ENCODE data around the gene SPRR4. TPM values are rescaled to one million over a fixed set of nuclear protein-coding genes. Genes with fewer than 3 reads are reported as not detected.

Gene SPRR4
- total and polyA plus RNA-seq, 10 of the 15 experiments (the other 5 are each of a cell fraction or from before 2014, with no cell fraction given), result not detected

- TF ChIP-seq ESRRA (IDR thresholded peaks at IDR 0.05; ENCODE audit: low read length), result no peak
- TF ChIP-seq GABPA (IDR thresholded peaks at IDR 0.05; ENCODE audit: low read depth), result no peak
- TF ChIP-seq MEF2B (IDR thresholded peaks at IDR 0.05; ENCODE audit: partially characterized antibody, poor library complexity, severe bottlenecking), result no peak
- no peak for TF ChIP-seq SUPT20H (IDR thresholded peaks at IDR 0.05; ENCODE audit: borderline replicate concordance, control insufficient read depth, low read depth, low read length)
- no peak for TF ChIP-seq DPF2 (IDR thresholded peaks at IDR 0.05)
- no peak within 1 kb of the TSS for H3K4me3 ChIP-seq
- SMC1A ChIA-PET (ENCODE audit: uncharacterized antibody, unreplicated experiment), result interaction anchor here (1.2 kb wide), 1 partner anchor 14 kb away, joined by 4 read pairs; no protein-coding TSS in a partner anchor
- in situ Hi-C loops (cut with MboI) (no loop called here), intact Hi-C loops (cut with micrococcal nuclease; ENCODE audit: unreplicated experiment) (no loop called here)
- 0% methylated on average over 4 of the region's 4 CpGs for WGBS (ENCODE audit: insufficient coverage, insufficient replicate concordance, low lambda C conversion rate, missing lambda C conversion rate)
- H3K9me3 ChIP-seq (replicated peaks; ENCODE audit: control insufficient read depth, insufficient read depth, low read length), result no peaks in the 10 kb centered on the region
- BruUV-seq (replicated peaks), result no TSS peak
- H2AFZ ChIP-seq (ENCODE audit: control insufficient read depth, low read depth, low read length), result no peak within 1 kb of the TSS
- no peak for ATAC-seq
- RAD21 ChIA-PET (ENCODE audit: unreplicated experiment), result no interaction called here
- DNase-seq (ENCODE audit: low read depth, low spot score), result no peak
- POLR2A ChIA-PET, result no interaction called here
- no peak for FAIRE-seq
- H3K9ac ChIP-seq (ENCODE audit: control insufficient read depth, insufficient read depth, low read length), result no peak within 1 kb of the TSS
- H3K27me3 ChIP-seq (replicated peaks in 1 of 2; ENCODE audit: control insufficient read depth in 2 of 2, insufficient read depth in 2 of 2, low read length in 1 of 2), result no peaks in the 10 kb centered on the region; a peak in 2 of 4 replicates
- H4K20me1 ChIP-seq (ENCODE audit: control insufficient read depth, insufficient read depth), result no peaks in the 10 kb centered on the region
- no peaks in the 10 kb centered on the region for H3K36me3 ChIP-seq (ENCODE audit: control insufficient read depth in 2 of 2, insufficient read depth in 2 of 2, low read length in 1 of 2)
- CTCF ChIA-PET, result no interaction called here
- H3K4me2 ChIP-seq (ENCODE audit: control insufficient read depth, insufficient read depth), result no peak within 1 kb of the TSS
- no peaks in the 10 kb centered on the region for H3K79me2 ChIP-seq (ENCODE audit: control insufficient read depth, insufficient read depth, low read length)
- no peaks in the 10 kb centered on the region for H3K4me1 ChIP-seq (ENCODE audit: control insufficient read depth, insufficient read depth, low read length)
- H3K27ac ChIP-seq (ENCODE audit: control insufficient read depth, insufficient read depth), result no peak within 1 kb of the TSS
Measured at GRCh38 chr1:152946651-152947256, 23.7 kb upstream of the SPRR4 start, which contains the start of gene SPRR5. Gene SPRR5, plus strand, starts transcription at chr1:152947206. Its CDS starts 1,349 bp downstream, at chr1:152948555.

- in situ Hi-C loops (cut with MboI) (no loop called here), intact Hi-C loops (cut with micrococcal nuclease; ENCODE audit: unreplicated experiment) (no loop called here)
- no peak for FAIRE-seq
- Histone ChIP-seq H3K79me2 (ENCODE audit: control insufficient read depth, insufficient read depth, low read length) (no peaks in the 10 kb centered on the region), H3K9me3 (replicated peaks; ENCODE audit: control insufficient read depth, insufficient read depth, low read length) (no peaks in the 10 kb centered on the region), H3K4me1 (ENCODE audit: control insufficient read depth, insufficient read depth, low read length) (no peaks in the 10 kb centered on the region), H2AFZ (ENCODE audit: control insufficient read depth, low read depth, low read length) (no peak overlapping the region), H3K4me3 (no peak overlapping the region), H3K27ac (ENCODE audit: control insufficient read depth, insufficient read depth) (no peak overlapping the region), H3K36me3 (ENCODE audit: control insufficient read depth in 2 of 2, insufficient read depth in 2 of 2, low read length in 1 of 2) (no peaks in the 10 kb centered on the region), H3K9ac (ENCODE audit: control insufficient read depth, insufficient read depth, low read length) (no peak overlapping the region), H3K27me3 (replicated peaks in 1 of 2; ENCODE audit: control insufficient read depth in 2 of 2, insufficient read depth in 2 of 2, low read length in 1 of 2) (no peaks in the 10 kb centered on the region; a peak in 3 of 4 replicates), H3K4me2 (ENCODE audit: control insufficient read depth, insufficient read depth) (no peak overlapping the region), H4K20me1 (ENCODE audit: control insufficient read depth, insufficient read depth) (no peaks in the 10 kb centered on the region)
- ATAC-seq, result no peak
- POLR2A ChIA-PET, result no interaction called here
- RAD21 ChIA-PET (ENCODE audit: unreplicated experiment), result no interaction called here
- CTCF ChIA-PET, result no interaction called here
- no TSS peak for BruUV-seq (replicated peaks)
- DNase-seq (ENCODE audit: low read depth, low spot score), result no peak
- SMC1A ChIA-PET (ENCODE audit: uncharacterized antibody, unreplicated experiment), result no interaction called here
- WGBS (ENCODE audit: insufficient coverage, insufficient replicate concordance, low lambda C conversion rate, missing lambda C conversion rate), result 21% methylated on average over 5 of the region's 5 CpGs
- TF ChIP-seq POU2F2 (IDR thresholded peaks at IDR 0.05; ENCODE audit: borderline replicate concordance, low read depth, low read length) (no peak), SPI1 (IDR thresholded peaks at IDR 0.05; ENCODE audit: borderline replicate concordance, insufficient read depth, low read depth, low read length) (no peak), PML (IDR thresholded peaks at IDR 0.05; ENCODE audit: low read length) (no peak), HSF1 (IDR thresholded peaks at IDR 0.05; ENCODE audit: low read depth, low read length) (no peak), PRDM15 (CRISPR knock-in tag; IDR thresholded peaks at IDR 0.05) (no peak), MAX (IDR thresholded peaks at IDR 0.05; ENCODE audit: low read depth, low read length) (no peak), CHD4 (IDR thresholded peaks at IDR 0.05) (no peak)
Measured at GRCh38 chr1:152951711-152952110, 18.7 kb upstream of the SPRR4 start.

Measured in GM12878 (cell line).